GM18867 (cell line): ENCODE measurements around the gene SPRED3.
"Not testable (repeated sequence)": the region's sequence is repeated elsewhere in the genome, so short reads cannot be mapped to it uniquely, and the experiment has no call there.

Source experiments
- ATAC-seq: cut with Tn5 transposase; IDR thresholded peaks from one replicate; pipeline ENCODE4 v1.9.1; 2021; ENCODE audit warnings: mild to moderate bottlenecking, moderate library complexity; ENCODE audit not compliant: unreplicated experiment

Gene SPRED3

GRCh38 chr19:38417146-38417543 is 28.6 kb downstream of the SPRED3 start:
- no peak for ATAC-seq

DNA sequence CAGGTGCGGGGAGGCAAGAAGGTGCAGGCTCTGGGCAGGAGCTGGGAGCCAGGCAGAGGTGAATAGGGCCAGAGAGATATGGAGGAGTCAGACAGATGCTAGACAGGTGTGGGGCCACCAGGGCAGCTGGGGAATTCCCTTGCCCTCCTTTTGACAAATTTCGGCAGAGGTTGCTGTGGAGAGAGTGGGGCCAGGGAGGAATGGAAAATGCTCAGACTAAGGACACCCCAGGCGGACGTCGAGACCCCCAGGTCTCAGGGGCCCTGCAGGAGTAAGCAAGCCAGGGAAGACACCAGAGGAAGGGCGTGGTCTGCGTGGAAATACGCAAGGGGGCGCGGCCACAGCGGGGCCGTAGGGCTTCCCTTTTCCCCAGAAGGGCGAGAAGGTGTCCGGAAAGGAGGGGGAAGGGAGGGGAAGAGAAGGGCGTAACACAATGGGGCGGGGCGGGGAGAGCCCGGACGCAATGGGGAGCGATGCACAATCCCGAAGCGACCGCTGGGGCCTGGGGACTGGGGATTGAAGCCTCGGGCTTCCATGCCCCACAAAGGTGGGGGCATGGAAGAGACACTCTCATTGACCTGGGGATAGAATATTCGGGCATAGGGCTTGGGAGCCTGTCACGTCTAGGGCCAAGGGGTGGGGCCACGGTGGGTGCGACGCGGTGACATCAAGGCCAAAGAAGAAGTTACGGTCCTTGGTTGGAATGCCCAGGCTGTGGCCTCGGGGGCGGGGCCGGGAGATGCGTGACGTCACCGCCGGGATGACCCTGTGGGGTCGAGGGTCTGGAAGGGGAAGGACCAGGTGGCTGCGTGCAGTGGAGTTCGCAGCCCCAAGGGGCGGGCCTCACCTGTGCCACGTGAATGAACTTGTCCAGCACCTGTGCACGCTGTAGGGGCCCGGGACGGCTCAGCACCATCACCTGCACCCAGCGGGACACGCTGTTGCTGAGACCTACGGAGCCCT is 29.3 kb downstream of the SPRED3 start:
- ATAC-seq: no peak

- no peak for ATAC-seq
Observed at GRCh38 chr19:38420935-38421334, 32.4 kb downstream of the SPRED3 start.

DNA sequence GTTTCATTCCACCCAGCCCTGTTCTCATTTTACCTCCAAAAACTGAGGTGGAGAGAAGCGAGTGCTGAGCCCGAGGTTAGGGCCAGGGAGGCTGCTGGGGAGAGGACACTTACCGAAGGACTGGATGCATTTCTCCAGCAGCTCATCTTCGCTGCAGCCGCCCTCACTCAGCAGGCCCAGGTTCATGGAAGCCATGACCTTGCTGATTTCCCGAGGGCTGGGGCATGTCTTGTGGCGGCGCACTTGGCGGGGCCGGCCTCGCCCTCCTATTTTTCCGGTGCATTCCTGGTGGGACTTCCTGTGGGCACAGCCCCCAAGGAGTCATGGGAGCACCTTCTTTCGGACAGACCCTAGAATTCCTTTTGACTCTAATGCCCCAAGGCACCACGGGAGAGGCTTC is 33.4 kb downstream of the SPRED3 start:
- ATAC-seq: no peak

- no peak for ATAC-seq
Observed at GRCh38 chr19:38422438-38422837, 33.9 kb downstream of the SPRED3 start.

GRCh38 chr19:38424272-38424671 is 35.8 kb downstream of the SPRED3 start:
- ATAC-seq: no peak

DNA sequence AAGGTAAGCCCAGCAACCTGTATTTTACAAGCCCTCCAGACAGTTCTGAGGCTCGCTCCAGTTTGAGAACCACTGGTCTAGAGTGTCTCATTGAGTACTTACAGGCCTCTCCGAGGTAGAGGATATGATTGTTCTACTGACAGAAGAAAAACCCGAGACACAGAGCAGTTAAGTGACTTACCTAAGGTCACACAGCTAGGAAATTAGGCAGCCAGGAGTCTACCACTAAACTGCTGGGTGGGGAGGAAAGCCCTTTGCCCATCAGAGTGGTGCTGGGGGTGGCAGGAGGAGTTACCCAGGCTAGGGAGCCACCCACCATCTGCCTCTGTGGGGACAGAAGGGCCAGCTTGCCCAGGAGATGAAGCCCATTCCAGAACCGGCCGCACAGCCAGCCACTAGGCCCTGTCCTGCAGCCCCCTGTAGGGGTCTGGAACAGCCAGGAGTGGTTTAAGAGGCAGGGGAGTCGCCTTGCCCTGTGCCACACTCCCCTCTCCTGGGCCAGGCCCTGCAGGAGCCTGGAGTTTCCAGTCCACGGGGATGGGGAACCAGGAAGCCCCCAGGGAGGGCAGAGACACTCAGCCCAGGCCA is 36.8 kb downstream of the SPRED3 start:
- ATAC-seq: no peak

- ATAC-seq: no peak
Observed at GRCh38 chr19:38425810-38426466, 37.4 kb downstream of the SPRED3 start, which contains the start of gene RASGRP4. RASGRP4 (minus strand) TSS chr19:38426219; CDS start chr19:38426091, 128 bp downstream.

DNA sequence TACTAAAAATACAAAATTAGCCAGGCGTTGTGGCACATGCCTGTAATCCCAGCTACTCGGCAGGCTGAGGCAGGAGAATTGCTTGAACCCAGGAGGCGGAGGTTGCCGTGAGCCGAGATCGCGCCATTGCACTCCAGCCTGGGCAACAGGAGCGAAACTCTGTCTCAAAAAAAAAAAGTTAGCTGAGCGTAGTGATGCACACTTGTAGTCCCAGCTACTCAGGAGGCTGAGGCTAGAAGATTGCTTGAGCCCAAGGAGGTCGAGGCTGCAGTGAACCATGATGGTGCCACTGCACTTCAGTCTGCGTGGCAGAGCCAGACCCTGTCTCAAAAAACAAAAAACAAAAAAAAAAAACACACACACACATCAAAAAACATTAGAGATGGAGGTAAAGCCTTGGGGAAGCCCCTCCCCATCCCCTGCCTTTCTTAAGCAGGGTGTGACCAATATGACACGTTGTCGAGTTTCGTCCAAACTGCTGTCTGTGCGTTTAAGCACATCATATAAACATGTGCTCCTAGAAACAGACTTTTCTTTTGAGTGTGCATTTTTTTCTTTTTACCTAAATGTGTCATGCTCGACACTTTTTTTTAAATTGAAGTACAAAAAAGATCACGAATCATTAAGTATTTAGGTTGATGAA is 38.7 kb downstream of the SPRED3 start:
- not testable (repeated sequence) for ATAC-seq

DNA sequence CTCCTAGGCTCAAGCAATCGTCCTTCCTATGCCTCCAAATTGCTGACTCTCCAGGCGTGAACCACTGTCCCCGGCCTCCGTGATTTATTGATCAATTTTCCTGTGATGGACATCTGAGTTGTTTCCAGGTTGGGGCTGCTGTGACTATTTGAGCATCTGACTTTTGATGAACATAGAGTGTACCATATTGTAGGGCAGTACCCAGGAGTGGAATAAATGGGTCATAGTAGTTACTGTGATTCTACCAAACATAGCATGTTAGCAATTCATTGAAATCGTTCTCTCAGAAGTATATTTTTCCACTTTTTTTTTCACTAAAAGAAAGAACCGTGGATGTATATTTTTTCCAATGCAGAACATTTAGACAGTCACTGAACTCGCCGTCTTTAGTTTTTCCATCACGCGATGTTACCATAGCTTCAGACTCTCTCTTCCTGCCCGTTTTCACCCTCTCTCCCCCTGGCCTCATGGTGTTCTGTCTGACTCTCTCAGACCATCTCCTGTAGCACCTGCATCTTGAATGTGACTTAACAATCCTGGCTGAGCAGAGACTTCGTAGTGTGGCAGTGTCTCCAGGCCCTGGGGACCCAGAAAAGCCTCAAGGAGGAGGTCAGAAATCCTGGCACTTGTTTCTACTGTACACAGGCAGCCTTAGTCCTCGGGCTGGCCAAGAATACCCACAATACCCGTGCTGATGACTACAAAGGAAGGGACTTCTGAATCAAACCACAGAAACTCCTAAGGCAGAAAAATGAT is 40.7 kb downstream of the SPRED3 start:
- ATAC-seq: no peak

- ATAC-seq: no peak
Observed at GRCh38 chr19:38429811-38430156, 41.3 kb downstream of the SPRED3 start.

DNA sequence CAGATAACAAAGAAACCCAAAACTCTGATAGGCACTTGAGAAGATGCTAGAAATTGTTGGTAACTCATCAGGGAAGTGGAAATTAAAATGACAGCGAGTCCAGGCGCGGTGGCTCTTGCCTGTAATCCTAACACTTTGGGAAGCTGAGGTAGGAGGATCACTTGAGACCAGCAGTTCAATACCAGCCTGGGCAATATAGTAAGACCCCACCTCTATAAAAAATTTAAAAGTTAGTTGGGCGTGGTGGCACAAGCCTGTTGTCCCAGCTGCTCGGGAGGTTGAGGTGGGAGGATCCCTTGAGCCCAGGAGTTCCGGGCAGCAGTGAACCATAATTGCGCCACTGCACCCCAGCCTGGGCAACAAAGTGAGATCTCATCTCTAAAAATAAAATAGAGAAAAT is 42.4 kb downstream of the SPRED3 start:
- no peak for ATAC-seq

DNA sequence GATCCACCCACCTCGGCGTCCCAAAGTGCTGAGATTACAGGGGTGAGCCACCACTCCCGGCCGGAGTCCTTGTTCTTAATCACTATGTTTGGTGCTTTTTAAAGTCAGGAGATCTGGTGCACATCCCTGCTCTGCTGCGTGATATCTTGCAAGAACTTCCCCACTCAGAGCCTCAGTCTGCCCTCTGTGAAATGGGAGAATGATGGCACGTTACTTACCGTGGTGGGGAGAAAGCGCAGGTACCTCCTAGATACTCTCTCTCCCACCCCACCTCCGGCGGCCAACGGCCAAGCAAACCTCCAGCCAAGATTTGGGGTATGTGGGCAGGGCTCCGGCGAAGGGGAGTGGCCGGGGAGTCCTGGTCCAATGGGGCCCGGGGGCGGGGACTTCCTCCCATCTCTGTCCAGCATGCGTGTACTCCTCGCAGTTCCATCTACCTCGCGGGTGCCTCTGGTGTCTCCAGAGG is 44.8 kb downstream of the SPRED3 start, which contains the start of gene RYR1:
Gene RYR1 (plus strand): TSS at position 424 of the 466 bp plus-strand sequence. CDS start 139 bp downstream, outside the sequence.
- ATAC-seq: peak; percentile 52

DNA sequence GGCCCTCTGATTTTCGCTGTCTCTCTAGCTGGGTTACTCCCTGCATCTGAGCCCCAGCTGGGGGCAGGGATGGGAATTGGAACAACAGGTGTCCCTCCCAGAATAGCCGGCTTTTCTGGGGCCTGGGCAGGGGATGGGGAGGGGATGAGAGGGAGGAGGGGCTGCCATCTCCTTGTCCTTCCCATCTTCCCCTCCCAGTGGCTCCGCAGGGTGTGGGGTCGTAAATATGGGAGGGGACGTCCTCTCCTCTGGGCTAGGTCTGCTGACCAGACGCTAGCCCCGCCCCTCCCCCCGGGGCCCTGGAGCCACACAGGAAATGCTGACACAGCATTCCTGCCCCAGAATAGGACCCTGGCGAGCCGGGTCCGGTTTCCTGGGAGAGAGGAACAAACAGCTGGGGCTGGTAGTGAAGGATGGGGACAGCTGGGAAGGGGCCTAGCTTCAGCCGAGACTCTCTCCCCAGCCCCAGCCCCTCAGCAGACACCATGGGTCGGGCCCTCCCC is 46.1 kb downstream of the SPRED3 start:
- ATAC-seq: no peak

DNA sequence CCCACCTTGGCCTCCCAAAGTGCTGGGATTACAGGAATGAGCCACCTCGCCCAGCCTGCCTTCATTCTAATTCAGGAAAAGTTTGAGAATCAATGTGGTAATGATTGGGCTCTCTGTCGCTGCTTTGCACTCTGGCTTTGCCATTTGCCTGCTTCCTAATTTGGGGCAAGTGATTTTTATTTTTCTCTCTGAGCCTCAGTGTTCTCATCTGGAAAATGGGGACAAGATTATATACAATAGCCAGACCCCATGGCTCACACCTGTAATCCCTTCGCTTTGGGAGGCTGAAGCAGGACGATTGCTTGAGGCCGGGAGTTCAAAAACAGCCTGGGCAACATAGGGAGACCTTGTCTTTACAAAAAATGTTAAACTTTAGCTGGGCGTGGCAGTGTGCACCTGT is 48.8 kb downstream of the SPRED3 start:
- no peak for ATAC-seq

DNA sequence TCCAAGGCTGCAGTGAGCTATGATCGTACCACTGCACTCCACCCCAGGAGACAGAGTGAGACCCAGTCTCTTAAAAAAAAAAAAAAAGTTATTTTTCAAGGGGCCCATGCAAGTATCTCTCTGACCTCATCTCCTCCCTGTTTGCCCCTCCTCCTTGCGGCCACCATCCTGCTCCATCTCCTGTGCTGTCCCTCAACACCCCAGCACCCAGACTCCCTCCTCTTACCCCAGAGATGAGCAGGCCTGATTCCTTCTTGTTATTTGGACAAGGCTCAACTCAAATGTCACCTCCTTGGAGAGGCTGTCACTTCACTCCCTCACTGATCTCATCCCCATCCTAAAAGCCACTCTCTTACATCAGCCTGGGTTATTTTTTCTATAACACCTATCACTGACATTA is 49.4 kb downstream of the SPRED3 start:
- no peak for ATAC-seq

- ATAC-seq: no peak
Observed at GRCh38 chr19:38440592-38440991, 52.1 kb downstream of the SPRED3 start.

GRCh38 chr19:38441657-38442348 is 53.3 kb downstream of the SPRED3 start:
- no peak for ATAC-seq

DNA sequence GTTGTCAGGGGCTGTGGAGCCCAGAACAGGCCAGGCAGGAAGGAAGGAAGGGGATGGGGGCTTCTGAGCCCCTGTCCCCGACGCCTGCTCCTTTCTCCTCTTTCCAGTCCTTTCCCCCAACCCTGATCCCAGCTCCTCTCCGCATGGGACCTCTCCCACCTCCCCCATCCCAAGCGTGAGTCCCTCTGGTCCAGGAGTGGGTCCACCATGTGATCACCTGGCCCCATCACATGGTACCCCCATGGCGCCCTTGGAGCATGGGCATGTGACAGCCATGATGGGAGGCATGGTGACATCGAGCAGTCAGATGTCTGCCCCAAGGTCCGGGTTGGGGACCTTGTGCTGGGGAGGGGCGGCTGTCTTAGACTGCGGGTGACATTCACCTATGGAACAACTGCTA is 54.2 kb downstream of the SPRED3 start:
- ATAC-seq: no peak
